GM23338 (cell line): ENCODE results near the gene SLC6A12. TPM values are rescaled to one million over a fixed set of nuclear protein-coding genes. Genes with fewer than 3 reads are reported as not detected.

Source experiments
- ATAC-seq: fragments of 200-7000 bp; cut with Tn5 transposase; 3 replicates; pipeline ENCODE4 v1.9.1; 2020
- DNase-seq: peaks from one replicate; pipeline ENCODE4 v3.0.0-alpha.2; 2015; ENCODE audit warnings: low spot score
- H2AFZ ChIP-seq: fragments of 200-600 bp; sonication (generic); 2 replicates; pipeline ENCODE4 v1.8.0; 2016; ENCODE audit warnings: antibody characterized with exemption, mild to moderate bottlenecking, moderate library complexity
- H3F3A ChIP-seq: fragments of 200-600 bp; sonication (generic); replicated peaks from 2 replicates; pipeline ENCODE4 v1.8.0; 2017; ENCODE audit warnings: antibody characterized with exemption, mixed run types, low read depth
- H3K27ac ChIP-seq: fragments of 200-600 bp; sonication (generic); 2 replicates; pipeline ENCODE4 v1.6.1; 2016; ENCODE audit warnings: low read depth
- H3K27me3 ChIP-seq: fragments of 200-600 bp; sonication (generic); 2 replicates; pipeline ENCODE4 v1.8.0; 2016; ENCODE audit warnings: mild to moderate bottlenecking, mixed run types, moderate library complexity; ENCODE audit not compliant: insufficient read depth
- H3K36me3 ChIP-seq: fragments of 200-600 bp; sonication (generic); 2 replicates; pipeline ENCODE4 v1.8.0; 2016; ENCODE audit warnings: mild to moderate bottlenecking; ENCODE audit not compliant: insufficient read depth
- H3K4me1 ChIP-seq: fragments of 200-600 bp; sonication (generic); 2 replicates; pipeline ENCODE4 v1.8.0; 2016; ENCODE audit warnings: mild to moderate bottlenecking, moderate library complexity; ENCODE audit not compliant: insufficient read depth
- H3K4me2 ChIP-seq: fragments of 200-600 bp; sonication (generic); 2 replicates; pipeline ENCODE4 v1.7.1; 2017; ENCODE audit warnings: mixed run types
- H3K4me3 ChIP-seq: fragments of 200-600 bp; sonication (generic); 2 replicates; pipeline ENCODE4 v1.6.1; 2016; ENCODE audit warnings: mixed run types
- H3K79me2 ChIP-seq: fragments of 200-600 bp; sonication (generic); replicated peaks from 2 replicates; pipeline ENCODE4 v1.8.0; 2017; ENCODE audit warnings: mild to moderate bottlenecking; ENCODE audit not compliant: insufficient read depth
- H3K9me2 ChIP-seq: fragments of 200-600 bp; sonication (generic); 2 replicates; pipeline ENCODE4 v1.8.0; 2017; ENCODE audit not compliant: insufficient read depth
- H4K20me1 ChIP-seq: fragments of 200-600 bp; sonication (generic); replicated peaks from 2 replicates; pipeline ENCODE4 v1.8.0; 2017; ENCODE audit warnings: mild to moderate bottlenecking; ENCODE audit not compliant: insufficient read depth
- H3K27ac Mint-ChIP-seq: 2 replicates; pipeline ENCODE4 v1.8.0; 2020; ENCODE audit warnings: inconsistent platforms, mild to moderate bottlenecking, moderate library complexity, mixed read lengths
- H3K27me3 Mint-ChIP-seq: 3 replicates; pipeline ENCODE4 v1.8.0; 2022; ENCODE audit warnings: low read depth, mild to moderate bottlenecking, moderate library complexity, mixed read lengths, inconsistent platforms; ENCODE audit not compliant: insufficient read depth, poor library complexity
- H3K36me3 Mint-ChIP-seq: 3 replicates; pipeline ENCODE4 v1.8.0; 2021; ENCODE audit warnings: low read depth, mild to moderate bottlenecking, inconsistent platforms, moderate library complexity, mixed read lengths
- H3K4me1 Mint-ChIP-seq: 3 replicates; pipeline ENCODE4 v1.8.0; 2020; ENCODE audit warnings: mild to moderate bottlenecking, inconsistent platforms, mixed read lengths
- H3K4me3 Mint-ChIP-seq: 3 replicates; pipeline ENCODE4 v1.8.0; 2021; ENCODE audit warnings: moderate library complexity, mild to moderate bottlenecking, inconsistent platforms, mixed read lengths
- H3K9me3 Mint-ChIP-seq: 3 replicates; pipeline ENCODE4 v1.8.0; 2020; ENCODE audit warnings: moderate library complexity, mild to moderate bottlenecking, inconsistent platforms, mixed read lengths
- EZH2 ChIP-seq: fragments of 200-600 bp; sonication (generic); IDR thresholded peaks from one replicate; pipeline ENCODE4 v1.8.0; 2017; ENCODE audit warnings: antibody characterized with exemption, mild to moderate bottlenecking, low read depth; ENCODE audit not compliant: unreplicated experiment
- EZH2phosphoT487 ChIP-seq: fragments of 200-600 bp; sonication (generic); IDR thresholded peaks from one replicate; pipeline ENCODE4 v1.8.1; 2018; ENCODE audit warnings: antibody characterized with exemption; ENCODE audit not compliant: unreplicated experiment
- JUNB ChIP-seq: IDR thresholded peaks from one replicate; pipeline ENCODE4 v1.6.1; 2016; ENCODE audit warnings: antibody characterized with exemption; ENCODE audit not compliant: unreplicated experiment
- NANOG ChIP-seq: IDR thresholded peaks from 2 replicates; pipeline ENCODE4 v1.6.1; 2016; ENCODE audit warnings: antibody characterized with exemption, borderline replicate concordance
- POLR2AphosphoS5 ChIP-seq: IDR thresholded peaks from 2 replicates; pipeline ENCODE4 v1.6.1; 2016; ENCODE audit warnings: antibody characterized with exemption, low read depth
- STAT1 ChIP-seq: IDR thresholded peaks from one replicate; pipeline ENCODE4 v1.6.1; 2016; ENCODE audit warnings: antibody characterized with exemption; ENCODE audit not compliant: unreplicated experiment
- ZNF114 ChIP-seq: fragments of 250-450 bp; sonication (Bioruptor Pico); IDR thresholded peaks from 2 replicates; pipeline ENCODE4 v1.5.0; 2020; ENCODE audit warnings: mild to moderate bottlenecking, moderate library complexity
- polyA plus RNA-seq: library from polyadenylated mRNA; unstranded; fragments of >200 nt; fragmentation: Nextera tagmentation; extraction: Ambion mirVana; gene quantifications from 2 replicates; pipeline ENCODE4 v1.2.1, GENCODE V29; 2016
- total RNA-seq: library from RNA; depleted of rRNA; stranded (reverse); fragments of >200 nt; shearing (Covaris generic); gene quantifications from 2 replicates; pipeline ENCODE4 v1.2.3, GENCODE V29; 2014
- TF ChIP-seq, protein P1 (sequence below): fragments of 250-450 bp; sonication (Bioruptor Pico); IDR thresholded peaks from 2 replicates; pipeline ENCODE4 v1.5.0; 2020; ENCODE audit warnings: mild to moderate bottlenecking, moderate library complexity
- TF ChIP-seq, protein P2 (sequence below): IDR thresholded peaks from 2 replicates; pipeline ENCODE4 v1.6.1; 2016; ENCODE audit warnings: antibody characterized with exemption
- TF ChIP-seq, protein P3 (sequence below): IDR thresholded peaks from one replicate; pipeline ENCODE4 v1.6.1; 2018; ENCODE audit warnings: antibody characterized with exemption; ENCODE audit not compliant: unreplicated experiment

Gene SLC6A12
- total and polyA plus RNA-seq, 2 experiments from 2014 or later = 0.56 TPM; not detected in 1

DNA sequence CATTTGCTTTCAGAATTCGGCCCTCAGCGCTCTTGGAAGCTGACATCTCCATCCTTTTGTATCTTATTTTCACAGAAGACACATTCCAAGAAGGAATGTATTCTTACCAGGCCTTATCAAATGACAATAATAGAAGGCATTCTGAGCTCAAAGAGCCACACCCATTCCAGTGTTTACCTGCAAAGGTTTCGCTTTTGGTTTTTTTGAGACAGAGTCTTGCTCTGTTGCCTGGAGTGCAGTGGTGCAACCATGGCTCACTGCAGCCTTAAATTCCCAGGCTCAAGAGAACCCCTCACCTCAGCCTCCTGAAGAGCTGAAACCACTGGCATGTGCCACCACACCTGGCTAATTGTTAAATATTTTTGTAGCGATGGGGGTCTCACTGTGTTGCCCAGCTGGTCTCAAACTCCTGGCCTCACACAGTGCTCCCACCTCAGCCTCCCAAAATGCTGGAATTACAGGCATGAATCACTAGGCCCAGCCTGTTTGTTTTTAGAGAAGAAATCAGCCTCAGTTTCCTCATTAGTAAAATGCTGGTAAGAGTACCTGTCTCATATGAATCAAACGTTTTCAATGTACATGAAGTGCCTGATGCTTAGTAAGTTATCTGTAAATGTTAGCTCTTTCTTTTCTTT, 69.2 kb downstream of the SLC6A12 start:
- ATAC-seq = no peak
- Histone ChIP-seq H3K4me1 (peaks cover 34% of the 10 kb centered on the region), H3K27ac (no peak overlapping the region), H3K4me3 (no peak overlapping the region), H3K79me2 (no peaks in the 10 kb centered on the region), H3K36me3 (no peaks in the 10 kb centered on the region), H3F3A (0 out of 2 replicates have a peak, but pooled peaks cover 4% of the 10 kb centered on the region), H4K20me1 (no peaks in the 10 kb centered on the region), H3K27me3 (peaks cover 12% of the 10 kb centered on the region), H3K4me2 (peak overlapping the region; percentile 51; the same call in 1 of the 2 replicates), H2AFZ (peak overlapping the region; percentile 69), H3K9me2 (no peaks in the 10 kb centered on the region)
- H3K27ac Mint-ChIP-seq = no peak overlapping the region
- no peak for TF ChIP-seq EZH2phosphoT487
- H3K27me3 Mint-ChIP-seq = peaks cover 29% of the 10 kb centered on the region
- H3K4me3 Mint-ChIP-seq = no peak overlapping the region
- no peaks in the 10 kb centered on the region for H3K9me3 Mint-ChIP-seq
- H3K36me3 Mint-ChIP-seq = no peaks in the 10 kb centered on the region
- no peak for DNase-seq
- H3K4me1 Mint-ChIP-seq = peaks cover 73% of the 10 kb centered on the region

DNA sequence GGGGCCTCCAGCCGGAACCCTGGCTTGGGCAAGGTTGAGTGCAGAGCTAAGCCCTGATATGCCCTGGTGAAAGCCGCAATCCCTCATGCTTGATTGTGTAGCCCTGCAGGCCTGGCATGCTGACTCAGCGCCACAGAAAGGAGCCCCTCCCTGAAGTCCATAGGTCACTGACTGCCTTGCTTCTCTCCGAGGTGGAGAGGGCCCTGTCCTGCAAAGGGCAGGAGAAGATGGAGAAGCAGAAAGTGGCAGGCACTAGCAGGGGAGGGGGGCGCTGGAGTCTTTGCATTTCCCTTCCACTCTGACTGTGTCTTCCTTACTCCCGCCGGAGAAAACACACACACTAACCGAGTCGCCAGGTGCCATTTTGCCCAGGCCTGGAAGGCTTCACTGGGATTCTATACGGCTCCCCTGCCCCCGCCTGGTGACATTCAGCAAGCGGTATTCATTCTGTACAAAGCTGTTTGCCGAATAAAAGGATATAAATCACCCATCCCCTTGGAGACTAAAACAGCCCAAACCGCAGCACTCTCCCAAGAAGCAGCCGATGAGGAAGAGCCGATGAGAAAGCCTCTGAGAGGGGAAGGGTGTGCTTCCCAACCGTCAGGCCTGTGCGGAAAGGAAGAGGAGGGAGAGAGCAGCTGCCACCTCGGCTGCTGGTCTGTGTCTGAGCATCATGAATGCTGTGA, 69.8 kb downstream of the SLC6A12 start:
- peaks cover 41% of the 10 kb centered on the region for H3K4me1 ChIP-seq
- Mint-ChIP-seq H3K27ac (no peak overlapping the region), H3K9me3 (no peaks in the 10 kb centered on the region), H3K36me3 (no peaks in the 10 kb centered on the region), H3K4me3 (no peak overlapping the region; the same call in 2 of the 3 replicates), H3K27me3 (peaks cover 35% of the 10 kb centered on the region), H3K4me1 (peaks cover 73% of the 10 kb centered on the region)
- H3K36me3 ChIP-seq = no peaks in the 10 kb centered on the region
- H2AFZ ChIP-seq = peak overlapping the region; percentile 69
- H3K4me2 ChIP-seq = peak overlapping the region; percentile 51; the same call in 1 of the 2 replicates
- H3K27me3 ChIP-seq = peaks cover 18% of the 10 kb centered on the region
- H3F3A ChIP-seq = 0 out of 2 replicates have a peak, but pooled peaks cover 4% of the 10 kb centered on the region
- ATAC-seq (peak; percentile 8), DNase-seq (peak; percentile 40)
- no peak overlapping the region for H3K27ac ChIP-seq
- no peak overlapping the region for H3K4me3 ChIP-seq
- no peaks in the 10 kb centered on the region for H3K79me2 ChIP-seq
- no peaks in the 10 kb centered on the region for H4K20me1 ChIP-seq
- H3K9me2 ChIP-seq = no peaks in the 10 kb centered on the region
- TF ChIP-seq, protein P1, sequence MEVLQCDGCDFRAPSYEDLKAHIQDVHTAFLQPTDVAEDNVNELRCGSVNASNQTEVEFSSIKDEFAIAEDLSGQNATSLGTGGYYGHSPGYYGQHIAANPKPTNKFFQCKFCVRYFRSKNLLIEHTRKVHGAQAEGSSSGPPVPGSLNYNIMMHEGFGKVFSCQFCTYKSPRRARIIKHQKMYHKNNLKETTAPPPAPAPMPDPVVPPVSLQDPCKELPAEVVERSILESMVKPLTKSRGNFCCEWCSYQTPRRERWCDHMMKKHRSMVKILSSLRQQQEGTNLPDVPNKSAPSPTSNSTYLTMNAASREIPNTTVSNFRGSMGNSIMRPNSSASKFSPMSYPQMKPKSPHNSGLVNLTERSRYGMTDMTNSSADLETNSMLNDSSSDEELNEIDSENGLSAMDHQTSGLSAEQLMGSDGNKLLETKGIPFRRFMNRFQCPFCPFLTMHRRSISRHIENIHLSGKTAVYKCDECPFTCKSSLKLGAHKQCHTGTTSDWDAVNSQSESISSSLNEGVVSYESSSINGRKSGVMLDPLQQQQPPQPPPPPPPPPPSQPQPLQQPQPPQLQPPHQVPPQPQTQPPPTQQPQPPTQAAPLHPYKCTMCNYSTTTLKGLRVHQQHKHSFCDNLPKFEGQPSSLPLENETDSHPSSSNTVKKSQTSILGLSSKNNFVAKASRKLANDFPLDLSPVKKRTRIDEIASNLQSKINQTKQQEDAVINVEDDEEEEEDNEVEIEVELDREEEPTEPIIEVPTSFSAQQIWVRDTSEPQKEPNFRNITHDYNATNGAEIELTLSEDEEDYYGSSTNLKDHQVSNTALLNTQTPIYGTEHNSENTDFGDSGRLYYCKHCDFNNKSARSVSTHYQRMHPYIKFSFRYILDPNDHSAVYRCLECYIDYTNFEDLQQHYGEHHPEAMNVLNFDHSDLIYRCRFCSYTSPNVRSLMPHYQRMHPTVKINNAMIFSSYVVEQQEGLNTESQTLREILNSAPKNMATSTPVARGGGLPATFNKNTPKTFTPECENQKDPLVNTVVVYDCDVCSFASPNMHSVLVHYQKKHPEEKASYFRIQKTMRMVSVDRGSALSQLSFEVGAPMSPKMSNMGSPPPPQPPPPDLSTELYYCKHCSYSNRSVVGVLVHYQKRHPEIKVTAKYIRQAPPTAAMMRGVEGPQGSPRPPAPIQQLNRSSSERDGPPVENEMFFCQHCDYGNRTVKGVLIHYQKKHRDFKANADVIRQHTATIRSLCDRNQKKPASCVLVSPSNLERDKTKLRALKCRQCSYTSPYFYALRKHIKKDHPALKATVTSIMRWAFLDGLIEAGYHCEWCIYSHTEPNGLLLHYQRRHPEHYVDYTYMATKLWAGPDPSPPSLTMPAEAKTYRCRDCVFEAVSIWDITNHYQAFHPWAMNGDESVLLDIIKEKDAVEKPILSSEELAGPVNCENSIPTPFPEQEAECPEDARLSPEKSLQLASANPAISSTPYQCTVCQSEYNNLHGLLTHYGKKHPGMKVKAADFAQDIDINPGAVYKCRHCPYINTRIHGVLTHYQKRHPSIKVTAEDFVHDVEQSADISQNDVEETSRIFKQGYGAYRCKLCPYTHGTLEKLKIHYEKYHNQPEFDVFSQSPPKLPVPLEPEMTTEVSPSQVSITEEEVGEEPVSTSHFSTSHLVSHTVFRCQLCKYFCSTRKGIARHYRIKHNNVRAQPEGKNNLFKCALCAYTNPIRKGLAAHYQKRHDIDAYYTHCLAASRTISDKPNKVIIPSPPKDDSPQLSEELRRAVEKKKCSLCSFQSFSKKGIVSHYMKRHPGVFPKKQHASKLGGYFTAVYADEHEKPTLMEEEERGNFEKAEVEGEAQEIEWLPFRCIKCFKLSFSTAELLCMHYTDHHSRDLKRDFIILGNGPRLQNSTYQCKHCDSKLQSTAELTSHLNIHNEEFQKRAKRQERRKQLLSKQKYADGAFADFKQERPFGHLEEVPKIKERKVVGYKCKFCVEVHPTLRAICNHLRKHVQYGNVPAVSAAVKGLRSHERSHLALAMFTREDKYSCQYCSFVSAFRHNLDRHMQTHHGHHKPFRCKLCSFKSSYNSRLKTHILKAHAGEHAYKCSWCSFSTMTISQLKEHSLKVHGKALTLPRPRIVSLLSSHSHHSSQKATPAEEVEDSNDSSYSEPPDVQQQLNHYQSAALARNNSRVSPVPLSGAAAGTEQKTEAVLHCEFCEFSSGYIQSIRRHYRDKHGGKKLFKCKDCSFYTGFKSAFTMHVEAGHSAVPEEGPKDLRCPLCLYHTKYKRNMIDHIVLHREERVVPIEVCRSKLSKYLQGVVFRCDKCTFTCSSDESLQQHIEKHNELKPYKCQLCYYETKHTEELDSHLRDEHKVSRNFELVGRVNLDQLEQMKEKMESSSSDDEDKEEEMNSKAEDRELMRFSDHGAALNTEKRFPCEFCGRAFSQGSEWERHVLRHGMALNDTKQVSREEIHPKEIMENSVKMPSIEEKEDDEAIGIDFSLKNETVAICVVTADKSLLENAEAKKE (CRISPR knock-in tag) = no peak
- TF ChIP-seq NANOG = no peak
- TF ChIP-seq, protein P2, sequence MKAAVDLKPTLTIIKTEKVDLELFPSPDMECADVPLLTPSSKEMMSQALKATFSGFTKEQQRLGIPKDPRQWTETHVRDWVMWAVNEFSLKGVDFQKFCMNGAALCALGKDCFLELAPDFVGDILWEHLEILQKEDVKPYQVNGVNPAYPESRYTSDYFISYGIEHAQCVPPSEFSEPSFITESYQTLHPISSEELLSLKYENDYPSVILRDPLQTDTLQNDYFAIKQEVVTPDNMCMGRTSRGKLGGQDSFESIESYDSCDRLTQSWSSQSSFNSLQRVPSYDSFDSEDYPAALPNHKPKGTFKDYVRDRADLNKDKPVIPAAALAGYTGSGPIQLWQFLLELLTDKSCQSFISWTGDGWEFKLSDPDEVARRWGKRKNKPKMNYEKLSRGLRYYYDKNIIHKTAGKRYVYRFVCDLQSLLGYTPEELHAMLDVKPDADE = no peak
- no peak for TF ChIP-seq EZH2phosphoT487
- TF ChIP-seq, protein P3, sequence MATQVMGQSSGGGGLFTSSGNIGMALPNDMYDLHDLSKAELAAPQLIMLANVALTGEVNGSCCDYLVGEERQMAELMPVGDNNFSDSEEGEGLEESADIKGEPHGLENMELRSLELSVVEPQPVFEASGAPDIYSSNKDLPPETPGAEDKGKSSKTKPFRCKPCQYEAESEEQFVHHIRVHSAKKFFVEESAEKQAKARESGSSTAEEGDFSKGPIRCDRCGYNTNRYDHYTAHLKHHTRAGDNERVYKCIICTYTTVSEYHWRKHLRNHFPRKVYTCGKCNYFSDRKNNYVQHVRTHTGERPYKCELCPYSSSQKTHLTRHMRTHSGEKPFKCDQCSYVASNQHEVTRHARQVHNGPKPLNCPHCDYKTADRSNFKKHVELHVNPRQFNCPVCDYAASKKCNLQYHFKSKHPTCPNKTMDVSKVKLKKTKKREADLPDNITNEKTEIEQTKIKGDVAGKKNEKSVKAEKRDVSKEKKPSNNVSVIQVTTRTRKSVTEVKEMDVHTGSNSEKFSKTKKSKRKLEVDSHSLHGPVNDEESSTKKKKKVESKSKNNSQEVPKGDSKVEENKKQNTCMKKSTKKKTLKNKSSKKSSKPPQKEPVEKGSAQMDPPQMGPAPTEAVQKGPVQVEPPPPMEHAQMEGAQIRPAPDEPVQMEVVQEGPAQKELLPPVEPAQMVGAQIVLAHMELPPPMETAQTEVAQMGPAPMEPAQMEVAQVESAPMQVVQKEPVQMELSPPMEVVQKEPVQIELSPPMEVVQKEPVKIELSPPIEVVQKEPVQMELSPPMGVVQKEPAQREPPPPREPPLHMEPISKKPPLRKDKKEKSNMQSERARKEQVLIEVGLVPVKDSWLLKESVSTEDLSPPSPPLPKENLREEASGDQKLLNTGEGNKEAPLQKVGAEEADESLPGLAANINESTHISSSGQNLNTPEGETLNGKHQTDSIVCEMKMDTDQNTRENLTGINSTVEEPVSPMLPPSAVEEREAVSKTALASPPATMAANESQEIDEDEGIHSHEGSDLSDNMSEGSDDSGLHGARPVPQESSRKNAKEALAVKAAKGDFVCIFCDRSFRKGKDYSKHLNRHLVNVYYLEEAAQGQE = no peak
- no peak for TF ChIP-seq POLR2AphosphoS5
- TF ChIP-seq STAT1 = no peak
- TF ChIP-seq EZH2 = no peak
- no peak for TF ChIP-seq ZNF114 (CRISPR knock-in tag)
- no peak for TF ChIP-seq JUNB
